Activated effector memory CD4-positive, alpha-beta T cell treated with Interleukin-2 at 50 U/mL for 16 hours (primary cell): ENCODE measurements around the gene ITPKB.
A peak's percentile ranks its signal among the peaks of the same experiment; 100 is the strongest.
"Not testable (repeated sequence)": the region's sequence is repeated elsewhere in the genome, so short reads cannot be mapped to it uniquely, and the experiment has no call there.

Experiments
- DNase-seq: peaks from one replicate; pipeline ENCODE4 v3.0.0-alpha.2; 2020

The ITPKB gene

GRCh38 chr1:226648421-226648820 lies 90.7 kb downstream of the ITPKB start:
- no peak for DNase-seq

GRCh38 chr1:226647719-226648118 lies 91.4 kb downstream of the ITPKB start:
- DNase-seq: no peak

GRCh38 chr1:226646870-226647449 lies 92.1 kb downstream of the ITPKB start:
- DNase-seq: no peak

- no peak for DNase-seq
Observed at GRCh38 chr1:226646026-226646869, 92.8 kb downstream of the ITPKB start.

- no peak for DNase-seq
Observed at GRCh38 chr1:226645279-226645976, 93.7 kb downstream of the ITPKB start.

- no peak for DNase-seq
Observed at GRCh38 chr1:226644541-226645176, 94.4 kb downstream of the ITPKB start.

- DNase-seq: no peak
Observed at GRCh38 chr1:226643611-226644540, 95.2 kb downstream of the ITPKB start.

- DNase-seq: peak; percentile 33
Observed at GRCh38 chr1:226643177-226643576, 95.9 kb downstream of the ITPKB start.

- DNase-seq: no peak
Observed at GRCh38 chr1:226642421-226642820, 96.7 kb downstream of the ITPKB start.

GRCh38 chr1:226641671-226642231 lies 97.3 kb downstream of the ITPKB start:
- no peak for DNase-seq

GRCh38 chr1:226640321-226641136 lies 98.6 kb downstream of the ITPKB start:
- DNase-seq: no peak

GRCh38 chr1:226639631-226640061 lies 99.4 kb downstream of the ITPKB start:
- DNase-seq: no peak

- not testable (repeated sequence) for DNase-seq
Observed at GRCh38 chr1:226639206-226639605, 99.9 kb downstream of the ITPKB start.

GRCh38 chr1:226638608-226639007 lies 100.5 kb downstream of the ITPKB start:
- no peak for DNase-seq

- DNase-seq: no peak
Observed at GRCh38 chr1:226638001-226638601, 101.0 kb downstream of the ITPKB start.

- DNase-seq: no peak
Observed at GRCh38 chr1:226637147-226637935, 101.7 kb downstream of the ITPKB start.

GRCh38 chr1:226636847-226637096 lies 102.3 kb downstream of the ITPKB start:
- no peak for DNase-seq

GRCh38 chr1:226635456-226635941 lies 103.6 kb downstream of the ITPKB start:
- DNase-seq: peak; percentile 34

GRCh38 chr1:226634611-226635246 lies 104.4 kb downstream of the ITPKB start:
- DNase-seq: no peak
